ENCODE measurements around the gene PAPPA.

Gene PAPPA

GRCh38 chr9:116394070-116394469, 240.5 kb downstream of the PAPPA start:
- FAIRE-seq (no peak), DNase-seq (ENCODE audit: extremely low spot score, insufficient read length, low read depth) (no peak)

- FAIRE-seq (no peak), DNase-seq (ENCODE audit: extremely low spot score, insufficient read length, low read depth) (no peak)
These were observed 241.5 kb downstream of the PAPPA start for GRCh38 chr9:116394894-116395698.

- no peak for DNase-seq (ENCODE audit: extremely low spot score, insufficient read length, low read depth)
- no peak for FAIRE-seq
These were observed 242.1 kb downstream of the PAPPA start for GRCh38 chr9:116395699-116396037.

- FAIRE-seq (no peak), DNase-seq (ENCODE audit: extremely low spot score, insufficient read length, low read depth) (no peak)
These were observed 249.6 kb downstream of the PAPPA start for GRCh38 chr9:116403171-116403570.

GRCh38 chr9:116404228-116404627, 250.6 kb downstream of the PAPPA start:
- FAIRE-seq (no peak), DNase-seq (ENCODE audit: extremely low spot score, insufficient read length, low read depth) (no peak)

GRCh38 chr9:116405321-116405720, 251.7 kb downstream of the PAPPA start:
- FAIRE-seq (no peak), DNase-seq (ENCODE audit: extremely low spot score, insufficient read length, low read depth) (no peak)

GRCh38 chr9:116406469-116406868, 252.9 kb downstream of the PAPPA start:
- FAIRE-seq (no peak), DNase-seq (ENCODE audit: extremely low spot score, insufficient read length, low read depth) (no peak)

GRCh38 chr9:116409129-116409528, 255.5 kb downstream of the PAPPA start:
- FAIRE-seq (no peak), DNase-seq (ENCODE audit: extremely low spot score, insufficient read length, low read depth) (no peak)

GRCh38 chr9:116409638-116410037, 256.0 kb downstream of the PAPPA start:
- no peak for DNase-seq (ENCODE audit: extremely low spot score, insufficient read length, low read depth)
- FAIRE-seq: no peak

GRCh38 chr9:116411506-116411905, 257.9 kb downstream of the PAPPA start:
- FAIRE-seq (no peak), DNase-seq (ENCODE audit: extremely low spot score, insufficient read length, low read depth) (no peak)

- DNase-seq (ENCODE audit: extremely low spot score, insufficient read length, low read depth) (no peak), FAIRE-seq (no peak)
These were observed 260.8 kb downstream of the PAPPA start for GRCh38 chr9:116414374-116414773.

GRCh38 chr9:116416421-116416820, 262.8 kb downstream of the PAPPA start:
- FAIRE-seq (no peak), DNase-seq (ENCODE audit: extremely low spot score, insufficient read length, low read depth) (no peak)

- no peak for DNase-seq (ENCODE audit: extremely low spot score, insufficient read length, low read depth)
- no peak for FAIRE-seq
These were observed 263.9 kb downstream of the PAPPA start for GRCh38 chr9:116417464-116417863.

- DNase-seq (ENCODE audit: extremely low spot score, insufficient read length, low read depth) (no peak), FAIRE-seq (no peak)
These were observed 265.6 kb downstream of the PAPPA start for GRCh38 chr9:116419181-116419580.

GRCh38 chr9:116420993-116421538, 267.5 kb downstream of the PAPPA start:
- no peak for DNase-seq (ENCODE audit: extremely low spot score, insufficient read length, low read depth)
- no peak for FAIRE-seq

GRCh38 chr9:116422119-116422979, 268.8 kb downstream of the PAPPA start:
- DNase-seq (ENCODE audit: extremely low spot score, insufficient read length, low read depth) (no peak), FAIRE-seq (no peak)

- DNase-seq (ENCODE audit: extremely low spot score, insufficient read length, low read depth): no peak
- FAIRE-seq: no peak
These were observed 269.6 kb downstream of the PAPPA start for GRCh38 chr9:116423149-116423548.

GRCh38 chr9:116425244-116425643, 271.7 kb downstream of the PAPPA start:
- FAIRE-seq (no peak), DNase-seq (ENCODE audit: extremely low spot score, insufficient read length, low read depth) (no peak)

GRCh38 chr9:116430849-116431248, 277.3 kb downstream of the PAPPA start:
- DNase-seq (ENCODE audit: extremely low spot score, insufficient read length, low read depth) (no peak), FAIRE-seq (no peak)

- FAIRE-seq (no peak), DNase-seq (ENCODE audit: extremely low spot score, insufficient read length, low read depth) (no peak)
These were observed 278.5 kb downstream of the PAPPA start for GRCh38 chr9:116432051-116432450.

- no peak for FAIRE-seq
- DNase-seq (ENCODE audit: extremely low spot score, insufficient read length, low read depth): no peak
These were observed 280.7 kb downstream of the PAPPA start for GRCh38 chr9:116434314-116434713.

Measured in GM18507 (cell line).